Mucosa of rectum (tissue), 2 donors: Measurements from ENCODE around the gene TMEM60.
A peak's percentile ranks its signal among the peaks of the same experiment; 100 is the strongest.

ENCODE experiments used
- H3K27ac ChIP-seq, 2 donors: one replicate each; pipeline ENCODE4 v1.7.0; 2013; ENCODE audit warnings: inconsistent platforms in 2 of 2, low read depth in 2 of 2, low read length in 2 of 2
- H3K27me3 ChIP-seq, 2 donors: one replicate each; pipeline ENCODE4 v1.7.0; 2013; ENCODE audit warnings: low read length in 2 of 2; ENCODE audit not compliant: control insufficient read depth in 2 of 2, insufficient read depth in 2 of 2
- H3K36me3 ChIP-seq, 2 donors: one replicate each; pipeline ENCODE4 v1.7.0; 2013; ENCODE audit warnings: low read length in 2 of 2; ENCODE audit not compliant: control insufficient read depth in 2 of 2, insufficient read depth in 2 of 2
- H3K4me1 ChIP-seq, 2 donors: one replicate each; pipeline ENCODE4 v1.7.0; 2013; ENCODE audit warnings: low read length in 2 of 2, mild to moderate bottlenecking in 1 of 2; ENCODE audit not compliant: control insufficient read depth in 2 of 2, insufficient read depth in 2 of 2
- H3K4me3 ChIP-seq, 2 donors: one replicate each; pipeline ENCODE4 v1.7.0; 2013; ENCODE audit warnings: low read length in 2 of 2
- H3K9ac ChIP-seq, 2 donors: one replicate each; pipeline ENCODE4 v1.7.0; 2013; ENCODE audit warnings: low read length in 2 of 2, low read depth in 1 of 2, mild to moderate bottlenecking in 1 of 2
- H3K9me3 ChIP-seq, 2 donors: one replicate each; pipeline ENCODE4 v1.7.0; 2013; ENCODE audit warnings: low read length in 2 of 2; ENCODE audit not compliant: control insufficient read depth in 2 of 2
- donor health status: healthy.
- donor health status: Normal muscosa, but diverticular disease.

TMEM60 gene

DNA sequence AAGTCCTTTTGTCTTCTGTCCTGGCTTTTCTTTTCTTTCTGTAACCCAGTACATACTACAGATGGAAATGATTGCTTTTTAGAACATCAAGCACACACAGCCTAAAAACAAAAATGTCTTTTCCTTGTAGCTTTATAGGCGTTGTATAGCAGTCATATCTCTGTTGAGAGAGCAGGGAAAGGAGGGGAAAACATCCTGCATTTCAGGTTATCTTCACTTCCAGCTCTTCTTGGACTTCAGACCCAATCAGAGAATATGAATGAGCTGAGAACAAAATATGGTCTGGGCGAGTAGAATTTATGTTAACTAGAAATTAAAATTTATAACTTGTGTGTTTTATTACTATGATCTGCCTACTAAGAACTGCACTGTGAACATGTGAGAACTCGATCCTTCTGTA is 14.7 kb downstream of the TMEM60 start:
- H3K9me3 ChIP-seq = no peaks in the 10 kb centered on the region
- H3K9ac ChIP-seq = no peak overlapping the region
- no peaks in the 10 kb centered on the region for H3K27me3 ChIP-seq
- peaks cover 9 to 25% of the 10 kb centered on the region in 2 donors for H3K4me1 ChIP-seq
- peaks cover 5 to 6% of the 10 kb centered on the region in 2 donors for H3K36me3 ChIP-seq
- H3K4me3 ChIP-seq = peak overlapping the region in 1 of 2 donors; percentile 11
- peak overlapping the region; percentile 65 to 68 for H3K27ac ChIP-seq

DNA sequence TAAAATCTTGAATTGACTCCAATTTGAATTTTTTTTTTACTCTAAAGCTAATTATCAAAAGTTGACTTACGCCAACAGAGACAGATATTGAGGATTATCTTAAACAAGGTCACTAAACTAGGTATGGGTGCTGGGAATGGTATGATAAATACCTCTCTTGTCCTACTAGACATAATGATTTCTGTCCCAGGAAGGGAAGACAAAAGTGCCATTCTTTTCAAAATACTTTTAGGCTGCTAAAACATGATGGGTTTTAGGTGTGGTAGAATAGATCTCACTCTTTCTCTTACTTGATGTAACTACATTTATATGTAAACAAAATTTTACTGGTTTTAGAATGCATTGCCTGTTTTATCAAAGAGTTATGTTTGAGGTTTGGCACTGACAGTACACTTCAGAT is 15.1 kb downstream of the TMEM60 start:
- Histone ChIP-seq H3K27me3 (no peaks in the 10 kb centered on the region), H3K4me1 (peaks cover 9 to 25% of the 10 kb centered on the region in 2 donors), H3K27ac (peak overlapping the region; percentile 65 to 68), H3K4me3 (peak overlapping the region in 1 of 2 donors; percentile 11), H3K9me3 (no peaks in the 10 kb centered on the region), H3K36me3 (peaks cover 7 to 10% of the 10 kb centered on the region in 2 donors), H3K9ac (no peak overlapping the region)

DNA sequence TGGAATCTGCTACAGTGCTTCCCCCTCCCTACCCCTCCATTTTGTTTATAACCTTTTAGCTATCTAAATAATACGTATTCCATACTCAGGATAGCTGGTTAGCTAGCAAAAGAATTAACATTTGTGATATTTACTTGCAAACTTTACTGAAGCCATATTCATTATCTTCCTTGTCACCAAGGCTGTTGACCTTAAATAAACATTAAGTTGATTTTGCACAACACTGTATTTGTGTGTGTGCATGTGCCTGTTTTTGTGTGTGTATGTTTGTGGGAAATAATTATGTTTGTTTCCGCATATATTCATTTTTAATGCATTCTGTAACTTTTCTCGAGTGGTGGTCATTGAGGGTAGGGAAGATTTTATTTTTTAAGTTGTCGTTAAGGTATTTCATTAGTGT is 15.9 kb downstream of the TMEM60 start:
- Histone ChIP-seq H3K27ac (peak overlapping the region in 1 of 2 donors; percentile 68), H3K9ac (no peak overlapping the region), H3K36me3 (peaks cover 7 to 10% of the 10 kb centered on the region in 2 donors), H3K4me1 (peaks cover 9 to 25% of the 10 kb centered on the region in 2 donors), H3K9me3 (no peaks in the 10 kb centered on the region), H3K27me3 (no peaks in the 10 kb centered on the region), H3K4me3 (no peak overlapping the region)

GRCh38 chr7:77778535-77778934 is 19.7 kb downstream of the TMEM60 start:
- no peak overlapping the region for H3K27ac ChIP-seq
- H3K9ac ChIP-seq = no peak overlapping the region
- no peaks in the 10 kb centered on the region for H3K27me3 ChIP-seq
- H3K9me3 ChIP-seq = no peaks in the 10 kb centered on the region
- no peak overlapping the region for H3K4me3 ChIP-seq
- H3K4me1 ChIP-seq = peaks cover 9 to 18% of the 10 kb centered on the region in 2 donors
- H3K36me3 ChIP-seq = peaks cover 11 to 27% of the 10 kb centered on the region in 2 donors

GRCh38 chr7:77771901-77772300 is 26.3 kb downstream of the TMEM60 start:
- Histone ChIP-seq H3K4me1 (no peaks in the 10 kb centered on the region), H3K27ac (no peak overlapping the region), H3K36me3 (peaks cover 18 to 26% of the 10 kb centered on the region in 2 donors), H3K27me3 (no peaks in the 10 kb centered on the region), H3K9me3 (no peaks in the 10 kb centered on the region), H3K9ac (no peak overlapping the region), H3K4me3 (no peak overlapping the region)

DNA sequence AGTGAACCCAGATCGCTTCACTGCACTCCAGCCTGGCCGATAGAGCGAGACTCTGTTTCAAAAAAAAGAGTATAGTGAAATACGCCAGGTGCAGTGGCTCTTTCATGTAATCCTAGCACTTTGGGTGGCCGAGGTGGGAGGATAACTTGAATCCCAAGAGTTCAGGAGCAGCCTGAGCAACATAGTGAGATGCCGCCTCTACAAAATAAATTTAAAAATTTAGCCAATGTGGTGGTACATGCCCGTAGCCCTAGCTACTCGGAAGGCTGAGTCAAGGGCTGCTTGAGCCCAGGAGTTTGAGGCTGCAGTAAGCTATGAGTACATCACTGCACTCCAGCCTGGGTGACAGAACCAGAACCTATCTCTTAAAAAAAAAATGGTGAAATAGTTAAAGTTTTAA is 27.9 kb downstream of the TMEM60 start:
- Histone ChIP-seq H3K36me3 (peaks cover 19 to 22% of the 10 kb centered on the region in 2 donors), H3K4me1 (peaks cover 8 to 10% of the 10 kb centered on the region in 2 donors), H3K27me3 (no peaks in the 10 kb centered on the region), H3K9ac (no peak overlapping the region), H3K9me3 (no peaks in the 10 kb centered on the region), H3K4me3 (no peak overlapping the region), H3K27ac (no peak overlapping the region)

GRCh38 chr7:77766801-77767605 is 31.2 kb downstream of the TMEM60 start:
- Histone ChIP-seq H3K9me3 (no peaks in the 10 kb centered on the region), H3K27me3 (no peaks in the 10 kb centered on the region), H3K4me1 (peaks cover 8 to 10% of the 10 kb centered on the region in 2 donors), H3K27ac (no peak overlapping the region), H3K9ac (no peak overlapping the region), H3K36me3 (peaks cover 3 to 11% of the 10 kb centered on the region in 2 donors), H3K4me3 (no peak overlapping the region)

DNA sequence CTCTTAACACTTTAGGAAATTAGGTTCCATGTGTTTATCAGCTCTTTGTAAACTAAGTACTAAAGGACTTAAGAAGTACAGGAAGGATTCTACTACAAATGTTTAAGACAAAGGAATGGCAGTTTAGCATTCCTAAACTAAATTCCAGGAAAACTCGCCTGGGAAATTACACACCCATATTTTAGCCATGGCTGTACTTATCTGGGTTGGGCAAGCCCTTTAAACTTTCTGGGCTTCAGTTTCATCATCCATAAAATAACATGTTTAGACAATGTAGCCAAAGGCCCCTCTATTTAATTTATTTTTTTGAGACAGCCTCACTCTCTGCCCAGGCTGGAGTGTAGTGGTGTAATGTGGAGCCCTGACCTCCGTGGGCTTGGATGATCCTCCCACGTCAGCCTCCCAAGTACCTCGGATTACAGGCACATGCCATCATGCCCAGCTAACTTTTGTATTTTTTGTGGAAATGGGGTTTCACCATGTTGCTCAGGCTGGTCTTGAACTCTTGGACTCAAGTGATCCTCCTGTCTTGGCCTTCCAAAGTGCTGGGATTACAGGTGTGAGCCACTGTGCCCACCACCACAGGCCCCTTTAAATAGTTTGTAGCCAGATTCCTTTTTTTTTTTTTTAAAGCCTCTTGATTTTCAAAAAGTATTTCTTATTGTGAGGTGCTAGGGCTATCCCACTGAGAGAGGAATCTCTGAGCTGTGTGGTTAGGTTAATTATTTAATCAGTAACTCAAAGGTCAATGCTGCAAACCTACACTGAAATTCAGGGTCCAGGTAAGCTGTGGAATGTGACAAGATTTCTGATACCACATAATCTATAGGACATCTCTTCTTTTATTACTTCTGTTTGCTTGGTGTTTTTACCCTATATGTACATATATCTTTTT is 32.1 kb downstream of the TMEM60 start:
- Histone ChIP-seq H3K36me3 (peaks cover 3 to 11% of the 10 kb centered on the region in 2 donors), H3K27me3 (no peaks in the 10 kb centered on the region), H3K9me3 (no peaks in the 10 kb centered on the region), H3K27ac (no peak overlapping the region), H3K4me1 (peaks cover 8 to 10% of the 10 kb centered on the region in 2 donors), H3K4me3 (peak overlapping the region in 1 of 2 donors; percentile 20), H3K9ac (no peak overlapping the region)

- peaks cover 8 to 10% of the 10 kb centered on the region in 2 donors for H3K4me1 ChIP-seq
- no peaks in the 10 kb centered on the region for H3K9me3 ChIP-seq
- no peaks in the 10 kb centered on the region for H3K27me3 ChIP-seq
- no peak overlapping the region for H3K9ac ChIP-seq
- peak overlapping the region in 1 of 2 donors; percentile 20 for H3K4me3 ChIP-seq
- H3K27ac ChIP-seq = no peak overlapping the region
- peaks cover 3 to 11% of the 10 kb centered on the region in 2 donors for H3K36me3 ChIP-seq
These were observed 32.8 kb downstream of the TMEM60 start for GRCh38 chr7:77765481-77765880.
